Measurements from ENCODE around the gene TGFBR2.

DNA sequence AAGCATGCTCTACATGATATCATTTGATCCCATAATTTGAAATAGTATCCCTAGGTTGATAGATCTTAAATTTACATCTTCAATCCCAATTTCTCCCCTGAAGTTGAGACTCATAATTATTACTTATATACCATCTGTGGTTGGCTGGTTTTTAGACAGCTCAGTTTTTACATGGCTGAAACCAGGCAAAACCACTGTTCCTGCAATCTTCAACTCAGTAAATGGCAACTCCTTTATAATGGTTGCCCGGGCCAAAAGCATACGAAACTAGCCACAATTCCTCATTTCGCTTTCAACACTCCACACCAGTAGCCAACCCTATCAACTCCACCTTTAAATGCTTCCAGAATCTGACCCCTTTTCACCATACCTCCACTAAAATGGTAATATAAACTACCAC, 118.5 kb downstream of the TGFBR2 start:
- TF ChIP-seq POLR2AphosphoS5 (IDR thresholded peaks at IDR 0.05; ENCODE audit: borderline replicate concordance, low read depth, low read length) (no peak), EZH2 (IDR thresholded peaks at IDR 0.05) (no peak), FOXP2 (optimal IDR thresholded peaks at IDR 0.05; ENCODE audit: control extremely low read depth, extremely low read length, insufficient read depth) (no peak)

All from SK-N-MC (cell line).